ENCODE data around the gene NBPF3. TPM values are rescaled to one million over a fixed set of nuclear protein-coding genes. Genes with fewer than 3 reads are reported as not detected.

The NBPF3 gene
- total RNA-seq, 2 experiments from 2014 or later: 8.2 to 8.5 TPM

- no peaks in the 10 kb centered on the region for H3K36me3 Mint-ChIP-seq (ENCODE audit: low read depth)
- DNase-seq (no peak), ATAC-seq (ENCODE audit: poor library complexity) (no peak)
- no peaks in the 10 kb centered on the region for H3K36me3 ChIP-seq (ENCODE audit: insufficient read depth, low read length)
- POLR2A ChIA-PET: no interaction called here
- H3K27ac ChIP-seq (ENCODE audit: low read depth in 1 of 2, low read length in 2 of 2): no peak overlapping the region
- no peaks in the 10 kb centered on the region for H3K9me3 Mint-ChIP-seq
- peaks cover 0 to 5% of the 10 kb centered on the region in 2 experiments for H3K9me3 ChIP-seq (ENCODE audit: control insufficient read depth in 1 of 2, insufficient read depth in 1 of 2, low read length in 2 of 2)
- intact Hi-C loops (cut with DNase I, micrococcal nuclease): no loop called here
- no peak overlapping the region for H3K27ac Mint-ChIP-seq
- H3K27me3 ChIP-seq (ENCODE audit: control insufficient read depth in 1 of 2, insufficient read depth in 2 of 2, low read length in 2 of 2): peaks cover 0 to 8% of the 10 kb centered on the region in 2 experiments
- H3K4me1 Mint-ChIP-seq (ENCODE audit: low read depth): no peaks in the 10 kb centered on the region
- no peak overlapping the region for H3K4me3 Mint-ChIP-seq
- H3K27me3 Mint-ChIP-seq: peaks cover 10% of the 10 kb centered on the region
- no peak overlapping the region for H3K4me3 ChIP-seq (ENCODE audit: low read length)
- CTCF ChIA-PET: no interaction called here
- H3K4me1 ChIP-seq (ENCODE audit: insufficient read depth, low read length): no peaks in the 10 kb centered on the region
- TF ChIP-seq CTCF (IDR thresholded peaks at IDR 0.05): no peak
These were observed 59.5 kb downstream of the NBPF3 start for GRCh38 chr1:21499283-21499950.

- no peak overlapping the region for H3K27ac Mint-ChIP-seq
- peaks cover 48% of the 10 kb centered on the region for H3K27me3 Mint-ChIP-seq
- POLR2A ChIA-PET: no interaction called here
- Histone ChIP-seq H3K27me3 (ENCODE audit: control insufficient read depth in 1 of 2, insufficient read depth in 2 of 2, low read length in 2 of 2) (peaks cover 28 to 34% of the 10 kb centered on the region in 2 experiments), H3K27ac (ENCODE audit: low read depth in 1 of 2, low read length in 2 of 2) (no peak overlapping the region), H3K4me3 (ENCODE audit: low read length) (no peak overlapping the region), H3K4me1 (ENCODE audit: insufficient read depth, low read length) (peaks cover 5% of the 10 kb centered on the region), H3K36me3 (ENCODE audit: insufficient read depth, low read length) (no peaks in the 10 kb centered on the region), H3K9me3 (ENCODE audit: control insufficient read depth in 1 of 2, insufficient read depth in 1 of 2, low read length in 2 of 2) (peaks cover 0 to 16% of the 10 kb centered on the region in 2 experiments)
- no peak for TF ChIP-seq CTCF (IDR thresholded peaks at IDR 0.05)
- DNase-seq (no peak), ATAC-seq (ENCODE audit: poor library complexity) (no peak)
- H3K9me3 Mint-ChIP-seq: no peaks in the 10 kb centered on the region
- H3K4me1 Mint-ChIP-seq (ENCODE audit: low read depth): peaks cover 11% of the 10 kb centered on the region
- CTCF ChIA-PET: interaction anchor here (0.6 kb wide), 1 partner anchor 552 kb away, joined by 3 read pairs; no protein-coding TSS in a partner anchor
- intact Hi-C loops (cut with DNase I, micrococcal nuclease): no loop called here
- no peaks in the 10 kb centered on the region for H3K36me3 Mint-ChIP-seq (ENCODE audit: low read depth)
- H3K4me3 Mint-ChIP-seq: no peak overlapping the region
These were observed 63.9 kb downstream of the NBPF3 start for GRCh38 chr1:21503706-21504377.

- Histone ChIP-seq H3K27me3 (ENCODE audit: control insufficient read depth in 1 of 2, insufficient read depth in 2 of 2, low read length in 2 of 2) (peaks cover 45 to 48% of the 10 kb centered on the region in 2 experiments), H3K27ac (ENCODE audit: low read depth in 1 of 2, low read length in 2 of 2) (no peak overlapping the region), H3K4me1 (ENCODE audit: insufficient read depth, low read length) (peaks cover 11% of the 10 kb centered on the region), H3K4me3 (ENCODE audit: low read length) (no peak overlapping the region), H3K9me3 (ENCODE audit: control insufficient read depth in 1 of 2, insufficient read depth in 1 of 2, low read length in 2 of 2) (peaks cover 0 to 15% of the 10 kb centered on the region in 2 experiments), H3K36me3 (ENCODE audit: insufficient read depth, low read length) (no peaks in the 10 kb centered on the region)
- Mint-ChIP-seq H3K4me3 (no peak overlapping the region), H3K9me3 (no peaks in the 10 kb centered on the region), H3K36me3 (ENCODE audit: low read depth) (no peaks in the 10 kb centered on the region), H3K27me3 (peaks cover 65% of the 10 kb centered on the region), H3K27ac (no peak overlapping the region), H3K4me1 (ENCODE audit: low read depth) (peaks cover 19% of the 10 kb centered on the region)
- DNase-seq (no peak), ATAC-seq (ENCODE audit: poor library complexity) (no peak)
- intact Hi-C loops (cut with DNase I, micrococcal nuclease): no loop called here
- no peak for TF ChIP-seq CTCF (IDR thresholded peaks at IDR 0.05)
- POLR2A ChIA-PET: no interaction called here
- CTCF ChIA-PET: no interaction called here
These were observed 66.9 kb downstream of the NBPF3 start for GRCh38 chr1:21506804-21507203.

All from CD4-positive, alpha-beta T cell (primary cell).